ENCODE data around the gene RAMP2. TPM values are rescaled to one million over a fixed set of nuclear protein-coding genes. Genes with fewer than 3 reads are reported as not detected.

The RAMP2 gene
- total and polyA plus RNA-seq, 2 of the 13 experiments (the other 11 are each of a cell fraction or from before 2014, with no cell fraction given), result 1.4 to 5.2 TPM

- TF ChIP-seq FOXP4 (CRISPR knock-in tag; IDR thresholded peaks at IDR 0.05), result peak; percentile 78
- no peak for TF ChIP-seq MLXIP (CRISPR knock-in tag; IDR thresholded peaks at IDR 0.05; ENCODE audit: borderline replicate concordance)
- TF ChIP-seq ZSCAN29 (CRISPR knock-in tag; conservative IDR thresholded peaks at IDR 0.05), result no peak
- TF ChIP-seq MLLT10 (CRISPR knock-in tag; IDR thresholded peaks at IDR 0.05), result no peak
- TF ChIP-seq RXRA (CRISPR knock-in tag; IDR thresholded peaks at IDR 0.05), result peak; percentile 92
- TF ChIP-seq ZNF773 (CRISPR knock-in tag; IDR thresholded peaks at IDR 0.05; ENCODE audit: borderline replicate concordance), result peak; percentile 61; the same call in 1 of the 2 replicates
- no peak for TF ChIP-seq ARNTL (CRISPR knock-in tag; IDR thresholded peaks at IDR 0.05)
- 0 out of 2 replicates have a peak, but pooled peaks have one; percentile 51 for TF ChIP-seq CAMTA2 (CRISPR knock-in tag; IDR thresholded peaks at IDR 0.05; ENCODE audit: borderline replicate concordance)
- no peak for TF ChIP-seq ZFP36 (IDR thresholded peaks at IDR 0.05; ENCODE audit: borderline replicate concordance, low read depth, low read length, partially characterized antibody)
- TF ChIP-seq PLSCR1 (CRISPR knock-in tag; IDR thresholded peaks at IDR 0.05; ENCODE audit: borderline replicate concordance), result no peak
- TF ChIP-seq NFE2L2 (IDR thresholded peaks at IDR 0.05; ENCODE audit: low read length), result peak; percentile 32; the same call in 1 of the 2 replicates
- peak; percentile 68; the same call in 1 of the 2 replicates for TF ChIP-seq ATF3 (CRISPR knock-in tag; IDR thresholded peaks at IDR 0.05)
- 0 out of 2 replicates have a peak, but pooled peaks have one; percentile 55 for TF ChIP-seq IRX3 (CRISPR knock-in tag; IDR thresholded peaks at IDR 0.05; ENCODE audit: borderline replicate concordance, low read depth)
- peak; percentile 54; the same call in 1 of the 2 replicates for TF ChIP-seq SIX1 (CRISPR knock-in tag; IDR thresholded peaks at IDR 0.05; ENCODE audit: borderline replicate concordance)
- TF ChIP-seq THAP7 (CRISPR knock-in tag; IDR thresholded peaks at IDR 0.05), result no peak
- TF ChIP-seq PHB2 (IDR thresholded peaks at IDR 0.05; ENCODE audit: partially characterized antibody), result no peak
- peak; percentile 96 for TF ChIP-seq ZNF792 (CRISPR knock-in tag; IDR thresholded peaks at IDR 0.05)
- peak; percentile 94; the same call in 1 of the 2 replicates for TF ChIP-seq ATF6 (CRISPR knock-in tag; conservative IDR thresholded peaks at IDR 0.05)
- no peak for TF ChIP-seq CHD2 (IDR thresholded peaks at IDR 0.05; ENCODE audit: low read depth, low read length)
- no peak for TF ChIP-seq ZNF782 (CRISPR knock-in tag; IDR thresholded peaks at IDR 0.05; ENCODE audit: borderline replicate concordance)
Measured at GRCh38 chr17:42773290-42774035, 12.4 kb downstream of the RAMP2 start, which contains the start of gene VPS25 (continued).
